Effector memory CD4-positive, alpha-beta T cell (primary cell): ENCODE results near the gene TKTL1.
"Not testable (repeated sequence)": the region's sequence is repeated elsewhere in the genome, so short reads cannot be mapped to it uniquely, and the experiment has no call there.

Source experiments
- DNase-seq, 3 donors: peaks; one replicate each; pipeline ENCODE4 v3.0.0-alpha.2; 2020
- H3K27ac ChIP-seq: 2 replicates; pipeline ENCODE4 v1.7.0; 2013; ENCODE audit warnings: mild to moderate bottlenecking, low read length, moderate library complexity; ENCODE audit not compliant: insufficient read depth, poor library complexity, severe bottlenecking
- H3K27me3 ChIP-seq: replicated peaks from 2 replicates; pipeline ENCODE4 v1.7.0; 2013; ENCODE audit warnings: mild to moderate bottlenecking, low read length; ENCODE audit not compliant: insufficient read depth, control insufficient read depth, poor library complexity, severe bottlenecking
- H3K36me3 ChIP-seq: 2 replicates; pipeline ENCODE4 v1.7.0; 2013; ENCODE audit warnings: mild to moderate bottlenecking, low read length, moderate library complexity; ENCODE audit not compliant: control insufficient read depth, insufficient read depth
- H3K4me1 ChIP-seq: 2 replicates; pipeline ENCODE4 v1.7.0; 2013; ENCODE audit warnings: low read length, mild to moderate bottlenecking; ENCODE audit not compliant: control insufficient read depth, insufficient read depth, poor library complexity, severe bottlenecking
- H3K4me3 ChIP-seq: 2 replicates; pipeline ENCODE4 v1.7.0; 2013; ENCODE audit warnings: low read length, low read depth, mild to moderate bottlenecking; ENCODE audit not compliant: insufficient read depth, poor library complexity, severe bottlenecking
- H3K9me3 ChIP-seq: 2 replicates; pipeline ENCODE4 v1.7.0; 2013; ENCODE audit warnings: mild to moderate bottlenecking, low read length, moderate library complexity; ENCODE audit not compliant: control insufficient read depth

Gene TKTL1

DNA sequence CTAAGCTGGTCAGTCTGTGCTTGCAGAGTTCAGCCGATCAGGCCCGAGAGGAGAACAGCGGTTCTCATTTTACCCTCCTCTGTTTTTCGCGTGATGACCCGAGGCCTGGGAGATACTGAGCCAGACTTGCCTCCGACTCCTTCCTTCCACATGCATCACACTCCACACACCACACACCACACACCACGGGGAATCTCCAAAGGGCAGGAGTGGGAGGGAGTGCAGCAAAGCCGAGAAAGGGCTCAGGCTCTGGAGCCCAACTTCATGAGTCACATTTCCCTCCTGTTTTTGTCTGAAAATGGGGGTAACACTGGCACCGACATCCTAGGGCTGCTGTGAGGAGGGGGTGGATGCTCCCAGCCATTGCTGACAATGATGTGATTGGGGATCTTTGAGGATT is 38.9 kb downstream of the TKTL1 start:
- H3K9me3 ChIP-seq = no peaks in the 10 kb centered on the region
- no peak overlapping the region for H3K4me3 ChIP-seq
- no peak for DNase-seq
- H3K27me3 ChIP-seq = no peaks in the 10 kb centered on the region
- no peak overlapping the region for H3K27ac ChIP-seq
- peaks cover 4% of the 10 kb centered on the region for H3K4me1 ChIP-seq
- no peaks in the 10 kb centered on the region for H3K36me3 ChIP-seq

DNA sequence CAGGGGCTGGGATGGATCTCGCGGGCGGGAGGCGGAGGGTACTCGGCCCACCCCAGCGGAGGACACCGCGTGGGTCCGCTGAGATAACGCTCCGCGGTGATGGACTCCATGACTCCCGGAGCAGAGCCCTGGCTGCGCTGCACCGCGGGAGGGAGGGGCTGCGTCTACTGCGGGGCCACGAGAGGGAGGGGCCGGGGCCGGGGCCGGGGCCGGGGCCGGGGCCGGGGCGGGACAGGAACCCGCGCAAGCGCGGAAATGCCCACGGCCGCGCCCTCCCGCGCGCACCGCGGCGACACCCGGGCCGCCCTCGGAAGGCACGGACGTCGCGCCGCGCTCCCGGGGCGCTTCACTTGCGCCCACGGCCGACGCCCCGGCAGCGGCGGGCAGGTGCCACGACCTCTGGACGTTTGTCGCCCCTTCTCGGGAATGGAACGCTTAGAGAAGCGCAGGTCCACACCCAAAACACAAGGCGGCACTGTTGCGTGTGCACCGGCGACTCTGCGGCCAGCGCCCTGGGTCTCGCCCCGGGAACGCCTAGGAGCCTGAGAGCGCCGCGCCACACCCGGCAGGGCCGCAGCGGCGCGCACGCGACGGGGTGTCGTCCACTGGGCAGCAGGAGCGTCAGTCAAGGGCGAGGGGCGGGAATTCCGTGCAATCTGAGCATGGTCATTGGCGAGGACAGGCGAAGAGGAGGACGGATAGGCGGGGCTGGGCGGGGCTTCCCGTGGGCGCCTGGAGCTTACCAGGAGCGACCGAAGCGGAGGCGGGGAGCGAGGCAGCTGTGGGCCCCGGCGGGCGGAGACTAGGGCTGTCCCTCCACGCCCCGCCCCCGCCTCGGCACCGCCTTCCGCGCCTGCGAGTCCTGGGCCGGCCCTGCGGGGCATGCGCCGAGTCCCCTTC is 46.1 kb downstream of the TKTL1 start:
- H3K4me3 ChIP-seq, DNase-seq, H3K9me3 ChIP-seq: not testable (repeated sequence)

DNA sequence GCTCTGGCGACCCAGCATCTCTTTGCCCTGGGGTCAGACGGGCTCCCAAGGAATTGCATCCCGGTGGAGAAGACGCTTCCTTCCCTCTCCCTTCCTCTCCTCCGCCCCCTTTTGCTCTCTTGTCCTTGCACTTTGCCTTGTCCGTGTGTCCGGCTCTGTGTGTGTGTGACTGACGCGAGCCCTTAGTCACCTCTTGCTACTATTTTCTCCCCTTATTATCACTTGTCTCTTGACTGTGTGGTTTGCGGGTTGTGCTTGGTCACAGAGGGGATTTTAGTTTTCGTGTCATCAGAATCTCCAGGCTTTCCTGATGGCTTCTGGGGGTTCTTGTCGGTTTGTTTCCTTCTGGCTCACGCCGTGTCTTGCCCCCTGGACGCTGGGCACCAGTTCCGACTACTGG is 47.5 kb downstream of the TKTL1 start:
- not testable (repeated sequence) for H3K27me3 ChIP-seq, H3K36me3 ChIP-seq, H3K4me3 ChIP-seq, H3K27ac ChIP-seq, H3K9me3 ChIP-seq, H3K4me1 ChIP-seq, DNase-seq

More for the DNA sequence above, 46.1 kb downstream of the TKTL1 start:
- not testable (repeated sequence) for H3K36me3 ChIP-seq, H3K27ac ChIP-seq, H3K4me1 ChIP-seq, H3K27me3 ChIP-seq

DNA sequence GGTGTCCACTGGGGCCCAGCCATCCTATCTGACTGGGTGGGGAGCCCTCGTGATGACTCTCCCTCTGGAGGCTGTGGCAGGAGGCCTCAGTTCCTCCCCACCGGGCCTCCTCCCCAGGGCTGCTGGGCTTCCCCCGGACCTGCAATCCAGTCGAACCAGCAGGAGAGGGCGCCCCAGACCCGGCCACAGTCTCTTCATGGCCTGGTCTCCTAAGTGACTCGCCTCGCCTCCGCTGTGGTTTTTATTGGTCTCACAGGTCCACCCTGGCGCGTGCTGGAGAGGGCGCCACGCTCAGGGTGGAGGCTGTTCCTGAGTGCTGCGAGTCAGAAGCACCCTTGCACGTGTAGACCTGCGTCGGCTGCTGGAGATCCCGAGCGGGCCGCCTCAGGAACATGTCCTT is 48.0 kb downstream of the TKTL1 start:
- not testable (repeated sequence) for H3K36me3 ChIP-seq, DNase-seq, H3K9me3 ChIP-seq, H3K4me3 ChIP-seq, H3K27ac ChIP-seq, H3K27me3 ChIP-seq
- H3K4me1 ChIP-seq = peaks cover 12% of the 10 kb centered on the region

DNA sequence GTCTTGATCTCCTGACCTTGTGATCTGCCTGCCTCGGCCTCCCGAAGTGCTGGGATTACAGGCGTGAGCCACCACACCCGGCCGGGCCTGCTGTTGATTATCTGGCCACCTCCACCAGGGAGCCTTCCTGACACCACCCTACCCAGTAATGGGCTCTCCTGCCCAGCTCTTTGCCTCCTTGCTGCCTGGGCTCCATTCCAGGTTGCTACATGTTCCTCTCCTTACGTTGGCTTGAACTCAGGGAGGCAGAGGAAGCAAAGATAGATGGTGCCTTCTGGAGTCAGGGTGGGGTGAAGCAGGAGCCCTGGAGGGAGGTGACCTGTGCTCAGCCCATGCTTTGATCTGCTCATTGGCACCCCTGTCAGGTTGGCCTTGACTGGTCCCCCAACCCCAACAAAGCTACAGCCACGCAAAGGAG is 52.5 kb downstream of the TKTL1 start:
- peak overlapping the region; percentile 32 for H3K27ac ChIP-seq
- no peak overlapping the region for H3K4me3 ChIP-seq
- H3K4me1 ChIP-seq = peaks cover 56% of the 10 kb centered on the region
- no peaks in the 10 kb centered on the region for H3K27me3 ChIP-seq
- H3K9me3 ChIP-seq = no peaks in the 10 kb centered on the region
- no peak for DNase-seq
- H3K36me3 ChIP-seq = peaks cover 43% of the 10 kb centered on the region

DNA sequence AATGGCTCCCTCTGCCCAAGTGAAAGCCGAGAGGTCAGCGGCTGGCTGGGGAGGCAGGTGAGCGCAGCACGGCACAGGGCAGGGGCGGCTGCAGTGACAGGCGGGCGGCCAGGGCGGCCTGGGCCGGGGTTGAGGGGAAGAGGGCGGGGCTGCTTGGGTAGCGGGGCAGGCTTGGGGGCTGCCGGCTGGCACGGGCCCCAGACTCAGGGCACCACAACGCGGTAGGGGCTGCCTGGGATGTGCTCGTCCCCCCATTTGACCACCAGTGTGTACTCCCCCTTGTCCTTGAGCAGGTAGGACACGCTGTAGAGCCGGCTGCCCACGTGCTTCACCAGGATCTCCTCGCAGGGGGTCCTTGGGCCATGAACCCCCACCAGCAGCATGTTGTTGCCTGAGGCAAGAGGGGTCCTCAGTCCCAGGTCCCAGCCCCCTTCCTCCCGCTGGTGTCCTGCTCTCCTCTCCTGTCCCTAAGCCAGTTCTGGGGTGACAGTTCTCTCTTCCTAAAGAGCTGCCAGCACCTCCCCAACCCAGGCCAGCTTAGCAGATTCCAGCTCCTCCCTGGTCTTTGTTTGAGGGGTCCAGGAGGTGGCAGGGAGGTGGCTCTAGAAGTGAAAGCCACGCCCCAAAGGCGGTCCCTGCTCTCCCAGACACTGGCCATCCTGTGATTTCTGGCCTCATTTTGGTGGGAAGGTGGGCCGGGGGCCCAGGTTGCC is 53.2 kb downstream of the TKTL1 start:
- peaks cover 48% of the 10 kb centered on the region for H3K36me3 ChIP-seq

DNA sequence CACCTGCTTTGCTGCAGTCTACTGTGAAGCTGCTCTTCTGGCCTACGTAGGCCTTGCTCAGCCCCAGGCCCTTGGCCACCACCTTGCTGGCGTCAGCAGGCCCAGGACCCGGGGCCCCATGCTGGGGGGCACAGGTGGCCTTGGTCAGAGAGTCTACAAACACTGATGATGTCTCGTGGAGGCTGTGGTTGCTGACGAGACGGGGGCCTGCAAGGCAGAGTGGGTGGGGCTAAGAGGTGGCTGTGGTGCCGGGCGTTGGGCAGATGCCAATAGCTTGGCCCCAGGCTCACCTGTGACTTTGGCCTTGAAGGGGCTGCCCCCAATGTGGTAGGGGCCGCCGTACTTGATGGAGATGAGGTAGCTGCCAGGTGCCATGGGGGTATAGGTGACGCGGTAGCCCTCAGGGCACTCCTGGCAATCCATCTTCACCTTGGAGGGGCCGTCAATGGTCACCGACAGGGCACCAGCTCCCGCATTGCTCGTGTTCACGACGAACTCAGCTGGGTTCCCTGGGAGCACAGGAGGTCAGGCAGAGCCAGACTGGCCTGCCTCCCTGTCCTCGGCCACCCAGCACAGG is 53.9 kb downstream of the TKTL1 start:
- no peaks in the 10 kb centered on the region for H3K27me3 ChIP-seq
- peaks cover 55% of the 10 kb centered on the region for H3K36me3 ChIP-seq
- H3K27ac ChIP-seq = peak overlapping the region; percentile 25
- H3K4me3 ChIP-seq = no peak overlapping the region
- peaks cover 70% of the 10 kb centered on the region for H3K4me1 ChIP-seq
- H3K9me3 ChIP-seq = no peaks in the 10 kb centered on the region
- no peak for DNase-seq

More for the DNA sequence above, 53.2 kb downstream of the TKTL1 start:
- Histone ChIP-seq H3K9me3 (no peaks in the 10 kb centered on the region), H3K27me3 (no peaks in the 10 kb centered on the region), H3K4me1 (peaks cover 63% of the 10 kb centered on the region), H3K27ac (peak overlapping the region; percentile 32), H3K4me3 (no peak overlapping the region)
- DNase-seq = no peak

DNA sequence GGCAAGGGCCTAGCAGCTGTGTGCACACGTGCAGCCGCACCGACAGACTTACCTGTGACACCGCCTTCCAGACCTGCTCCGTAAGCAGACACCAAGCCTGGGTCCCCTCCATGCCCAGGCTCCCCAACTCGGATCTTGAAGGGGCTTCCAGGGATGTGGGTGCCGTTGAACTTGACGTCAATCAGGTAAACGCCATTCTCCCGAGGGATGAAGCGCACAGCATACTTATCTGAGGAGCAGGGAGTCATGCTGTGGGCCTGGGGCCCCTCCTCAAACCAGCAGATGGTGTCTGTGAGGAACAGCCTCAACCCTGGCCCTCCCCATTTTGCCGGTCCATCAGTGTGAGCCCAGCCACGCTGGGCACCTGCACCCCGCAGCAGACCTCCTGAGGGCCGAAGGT is 54.4 kb downstream of the TKTL1 start:
- Histone ChIP-seq H3K27ac (no peak overlapping the region), H3K4me1 (peaks cover 75% of the 10 kb centered on the region)
- no peak for DNase-seq

DNA sequence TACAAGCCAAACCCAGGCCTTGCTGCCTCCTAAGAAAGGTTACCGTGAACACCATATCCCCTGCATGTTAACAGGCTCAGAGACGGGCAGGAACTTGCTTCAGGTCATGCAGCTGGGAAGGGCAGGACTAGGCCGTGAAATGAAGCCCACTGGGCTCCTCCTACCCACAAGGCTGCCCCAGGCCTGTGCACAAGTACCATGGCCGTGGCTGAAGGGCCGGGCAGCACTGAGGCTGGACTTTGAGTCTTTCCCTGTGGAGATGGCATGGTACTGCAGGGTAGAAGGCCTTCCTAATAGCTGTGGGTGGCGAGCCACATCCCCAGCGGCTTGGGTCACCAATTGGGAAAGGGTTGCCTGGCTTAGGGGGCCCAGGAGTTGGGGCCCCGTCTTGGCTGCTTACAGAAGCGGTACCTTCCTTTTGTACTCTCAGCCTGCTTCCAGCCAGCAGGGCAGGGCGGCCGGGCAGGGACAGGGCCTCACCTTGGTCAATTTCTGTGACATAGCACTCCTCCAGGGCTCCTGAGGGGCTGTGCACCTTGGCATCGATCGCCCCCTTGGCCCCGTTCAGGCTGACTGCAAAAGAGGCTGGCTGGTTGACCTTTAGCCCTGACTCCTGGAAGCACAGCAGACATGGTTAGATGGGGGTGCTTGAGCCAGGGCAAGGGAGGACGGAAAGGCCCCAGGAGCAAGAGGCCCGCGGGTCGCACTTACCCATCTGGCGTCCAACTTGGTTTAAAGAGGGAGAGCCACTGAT is 55.0 kb downstream of the TKTL1 start:
- Histone ChIP-seq H3K4me3 (no peak overlapping the region), H3K36me3 (peaks cover 65% of the 10 kb centered on the region), H3K9me3 (no peaks in the 10 kb centered on the region), H3K27me3 (no peaks in the 10 kb centered on the region), H3K4me1 (peaks cover 81% of the 10 kb centered on the region), H3K27ac (peak overlapping the region; percentile 53)
- no peak for DNase-seq

More for the DNA sequence above, 54.4 kb downstream of the TKTL1 start:
- Histone ChIP-seq H3K4me3 (no peak overlapping the region), H3K27me3 (no peaks in the 10 kb centered on the region), H3K9me3 (no peaks in the 10 kb centered on the region), H3K36me3 (peaks cover 60% of the 10 kb centered on the region)
